TTC549 (cell line): ENCODE results near the gene RAB3IL1.

ENCODE experiments used
- FAIRE-seq: peaks from 2 replicates; lab custom pipeline; 2012; peaks lifted over from hg19 to GRCh38; lab: Jason Lieb, UNC

Gene RAB3IL1

DNA sequence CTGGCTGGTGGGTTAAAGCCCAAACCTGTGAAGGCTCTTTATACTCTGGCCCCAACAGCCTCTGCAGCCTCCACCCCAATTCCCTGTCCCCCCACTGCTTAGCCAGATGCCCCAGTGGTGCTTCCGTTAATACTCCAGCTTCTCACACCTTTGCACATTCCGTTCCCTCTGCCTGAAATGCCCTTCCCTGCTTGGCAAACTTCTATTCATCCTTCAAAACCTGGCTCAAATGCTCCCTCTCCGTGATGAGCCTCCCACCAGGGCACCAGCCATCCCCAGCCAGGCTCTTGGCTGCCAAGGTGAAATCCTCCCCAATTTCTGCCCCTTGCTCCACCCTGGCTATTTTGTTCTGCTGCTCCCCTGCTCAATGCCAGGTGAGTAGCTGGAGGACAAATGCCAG lies 13.5 kb downstream of the RAB3IL1 start:
- no peak for FAIRE-seq

DNA sequence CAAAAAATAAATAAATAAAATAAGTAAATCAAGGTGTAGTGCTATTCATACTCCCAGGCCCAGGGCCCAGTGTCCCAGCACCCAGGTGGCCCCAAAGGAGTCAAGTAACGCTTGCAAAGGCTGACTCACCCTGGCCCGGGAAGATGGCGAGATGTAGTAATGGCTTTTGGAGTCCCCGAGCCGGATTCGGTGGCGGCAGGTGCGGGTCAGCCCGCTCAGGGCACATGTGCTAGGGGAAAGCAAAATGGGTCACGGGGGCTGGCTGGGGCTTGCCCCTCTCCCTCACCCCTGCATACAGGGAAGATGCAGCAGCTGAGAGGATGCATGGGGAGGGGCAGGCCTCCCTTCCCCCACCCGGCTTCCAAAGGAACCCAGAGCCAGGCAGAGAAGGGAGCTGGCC lies 15.1 kb downstream of the RAB3IL1 start:
- FAIRE-seq, result no peak

DNA sequence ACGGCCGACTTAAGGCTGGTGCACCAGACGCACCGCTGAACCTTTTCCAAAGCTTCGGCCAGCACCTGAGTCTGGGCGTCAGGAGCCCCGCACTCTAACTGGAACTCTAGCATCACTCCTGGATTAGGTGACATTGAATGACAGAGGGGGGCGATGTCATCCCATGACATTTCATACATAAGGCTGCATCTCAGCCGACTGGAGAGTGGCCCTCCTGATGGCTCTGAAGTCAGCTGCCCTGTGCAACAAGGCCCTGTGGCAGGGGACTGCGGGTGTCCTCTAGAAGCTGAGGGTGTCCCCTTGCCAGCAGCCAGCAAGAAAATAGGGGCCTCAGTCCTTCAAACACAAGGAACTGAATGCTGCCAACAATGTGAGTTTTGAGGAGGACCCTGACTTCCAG lies 16.0 kb downstream of the RAB3IL1 start:
- no peak for FAIRE-seq

GRCh38 chr11:61900251-61900650 lies 17.1 kb downstream of the RAB3IL1 start:
- FAIRE-seq, result no peak

DNA sequence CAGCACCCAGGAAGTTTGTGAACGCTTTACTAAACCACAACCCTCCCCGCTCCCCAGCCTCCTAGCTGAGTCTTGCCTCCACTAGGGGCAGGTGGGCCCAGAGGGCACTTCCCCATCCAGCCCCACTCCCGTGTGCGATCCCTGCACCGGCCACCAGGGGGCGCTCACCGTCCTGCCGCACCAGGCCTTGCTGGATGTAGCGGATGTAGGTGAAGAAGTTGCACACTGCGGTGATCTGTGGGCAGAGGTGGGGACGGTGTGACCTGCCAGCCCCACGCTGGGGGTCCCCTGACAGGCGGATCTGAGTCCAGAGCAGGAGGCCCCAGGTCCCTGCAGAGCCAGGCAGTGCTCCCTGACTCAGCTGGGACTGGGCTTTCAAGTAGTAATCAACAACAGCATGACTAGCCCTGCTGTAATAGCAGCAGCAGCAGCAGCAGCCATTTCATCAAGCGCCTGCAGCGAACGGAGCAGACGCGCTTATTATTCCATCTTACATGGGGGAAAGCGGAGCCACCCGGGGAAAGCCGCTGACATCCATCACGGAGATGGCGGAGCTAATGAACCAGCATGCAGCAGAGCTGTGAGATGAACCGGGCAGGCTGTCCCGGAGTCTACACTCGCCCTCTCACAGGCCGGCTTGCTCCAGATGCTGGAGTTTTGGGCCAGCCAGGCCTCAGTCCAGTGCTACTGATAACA lies 18.1 kb downstream of the RAB3IL1 start:
- no peak for FAIRE-seq

- no peak for FAIRE-seq
These were observed 19.2 kb downstream of the RAB3IL1 start for GRCh38 chr11:61898247-61898582.

DNA sequence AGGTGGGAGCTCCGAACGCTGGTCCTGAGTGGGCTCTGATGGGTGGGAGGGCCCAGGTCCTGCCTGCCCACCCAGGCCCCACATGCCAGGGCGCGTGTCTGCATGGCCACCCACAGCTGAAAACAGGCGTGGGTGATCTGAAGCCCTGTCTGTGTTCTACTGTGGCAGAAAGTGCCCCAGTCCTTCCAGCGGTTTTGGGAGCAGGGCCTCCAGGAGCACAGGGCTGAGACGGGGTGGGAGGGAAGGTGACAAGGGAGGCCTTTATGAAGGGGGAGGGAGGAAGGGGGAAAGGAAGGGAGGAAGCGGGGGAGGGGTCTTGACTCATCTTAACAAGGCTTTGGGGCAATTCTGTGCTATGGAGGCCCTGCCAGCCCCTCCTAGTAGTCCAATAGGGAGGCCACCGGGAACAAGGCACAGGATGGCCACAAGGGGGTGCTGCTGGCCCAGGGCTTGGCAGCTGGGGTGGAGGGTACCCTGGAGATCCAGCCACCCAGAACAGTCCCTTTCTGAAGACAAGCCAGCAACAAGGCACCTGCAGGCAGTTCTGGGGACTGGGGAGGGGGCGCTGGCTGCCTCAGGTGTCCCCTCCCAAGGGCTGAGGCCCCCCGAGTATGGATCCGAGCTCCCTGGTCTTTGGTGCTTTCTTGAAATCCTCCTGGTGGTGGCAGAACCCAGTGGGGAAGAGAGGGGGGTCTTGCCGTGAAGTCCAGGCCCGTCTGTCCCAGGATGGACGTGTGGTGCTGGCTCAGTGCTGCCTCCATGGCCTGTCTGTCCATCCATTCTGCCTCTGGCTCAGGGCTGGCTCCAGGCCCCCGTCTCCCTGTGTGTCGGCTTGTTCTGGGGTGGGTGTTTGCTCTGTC lies 19.7 kb downstream of the RAB3IL1 start:
- FAIRE-seq, result no peak

GRCh38 chr11:61896665-61897386 lies 20.5 kb downstream of the RAB3IL1 start:
- FAIRE-seq, result no peak

DNA sequence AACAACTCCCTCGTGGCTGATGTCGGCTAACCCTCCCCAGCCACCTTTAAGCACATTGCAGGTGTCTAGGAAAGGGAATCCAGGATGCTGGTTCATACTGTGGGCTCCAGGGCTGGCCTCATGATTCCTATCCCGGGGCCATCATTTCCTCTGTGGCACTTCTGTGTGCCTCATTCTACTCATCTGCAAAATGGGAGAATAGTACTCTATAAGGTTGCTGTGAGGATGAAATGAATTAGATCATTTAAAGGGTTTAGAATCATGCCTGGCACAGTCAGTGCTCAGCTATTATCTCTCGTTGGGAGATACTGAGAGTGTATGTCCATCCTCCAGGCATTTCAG lies 21.7 kb downstream of the RAB3IL1 start:
- no peak for FAIRE-seq

- FAIRE-seq, result no peak
These were observed 22.2 kb downstream of the RAB3IL1 start for GRCh38 chr11:61895046-61895717.

DNA sequence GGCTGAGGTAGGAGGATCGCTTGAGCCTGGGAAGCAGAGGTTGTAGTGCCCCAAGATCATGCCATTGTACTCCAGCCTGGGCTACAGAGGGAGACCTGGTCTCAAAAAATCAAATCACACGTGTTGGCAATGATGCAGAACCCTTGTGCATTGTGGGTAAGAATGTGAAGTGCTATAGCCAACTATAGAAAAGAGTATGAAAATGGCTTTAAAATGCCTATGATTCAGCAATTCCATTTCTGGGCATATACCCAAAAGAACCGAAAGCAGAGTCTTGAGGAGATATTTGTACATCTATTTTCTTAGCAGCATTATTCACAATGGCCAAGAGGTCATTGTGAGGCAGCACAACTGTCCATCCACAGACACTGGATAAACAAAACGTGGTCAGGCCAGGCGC lies 23.4 kb downstream of the RAB3IL1 start:
- FAIRE-seq, result no peak

DNA sequence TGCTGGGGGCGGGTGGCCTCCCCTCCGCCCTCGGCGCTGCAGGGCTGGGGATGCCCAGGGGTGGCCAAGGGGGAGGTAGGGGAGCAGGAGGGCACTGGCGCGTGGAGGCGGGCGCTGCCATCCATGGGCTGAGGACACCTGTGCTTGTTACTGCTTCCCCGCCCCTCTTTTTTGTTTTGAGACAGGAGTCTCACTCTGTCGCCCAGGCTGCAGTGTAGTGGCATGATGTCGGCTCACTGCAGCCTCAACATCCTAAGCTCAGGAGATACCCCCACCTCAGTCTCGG lies 25.3 kb downstream of the RAB3IL1 start:
- no peak for FAIRE-seq

GRCh38 chr11:61891331-61892084 lies 25.9 kb downstream of the RAB3IL1 start, which contains the start of gene FADS3:
Gene FADS3 (minus strand): TSS chr11:61891545. CDS start chr11:61891381, 164 bp downstream.
- FAIRE-seq, result no peak

GRCh38 chr11:61890529-61891330 lies 26.6 kb downstream of the RAB3IL1 start:
- no peak for FAIRE-seq

GRCh38 chr11:61889831-61890230 lies 27.5 kb downstream of the RAB3IL1 start:
- no peak for FAIRE-seq

GRCh38 chr11:61888590-61888989 lies 28.8 kb downstream of the RAB3IL1 start:
- no peak for FAIRE-seq

DNA sequence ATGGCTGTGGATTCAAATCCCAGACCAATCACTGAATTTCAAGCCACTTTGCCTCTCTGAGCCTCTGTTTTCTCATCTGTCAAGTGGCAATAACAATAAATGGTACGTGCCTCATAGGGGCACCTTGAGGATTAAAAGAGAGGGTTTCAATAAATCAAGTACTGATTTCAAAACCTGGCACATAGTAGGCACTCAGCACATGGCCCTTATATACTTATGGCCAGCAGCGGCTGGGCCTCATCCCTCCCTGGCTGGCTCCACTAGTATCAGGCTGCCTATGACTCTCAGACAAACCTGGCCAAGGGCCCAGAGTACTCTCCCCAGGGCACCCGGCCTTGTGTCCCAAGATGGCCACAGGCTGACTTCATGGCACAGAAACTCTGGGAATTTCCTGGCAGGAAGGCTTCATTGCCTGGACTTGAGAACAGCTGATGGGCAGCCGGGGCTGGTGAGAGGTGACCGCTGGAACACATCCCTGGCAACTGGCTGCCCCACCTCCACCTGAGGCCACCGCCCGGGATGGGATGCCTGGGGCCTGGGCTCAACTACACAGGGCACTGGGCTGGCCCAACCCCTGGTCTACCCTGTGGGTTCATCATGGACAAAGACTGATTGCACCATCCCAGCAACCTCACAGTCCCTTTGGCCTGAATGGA lies 29.4 kb downstream of the RAB3IL1 start:
- FAIRE-seq, result no peak

- FAIRE-seq, result no peak
These were observed 30.7 kb downstream of the RAB3IL1 start for GRCh38 chr11:61886643-61887042.

GRCh38 chr11:61885784-61886580 lies 31.4 kb downstream of the RAB3IL1 start:
- FAIRE-seq, result no peak
